ENCODE measurements around the gene CTCF.
"Not testable (repeated sequence)": the region's sequence is repeated elsewhere in the genome, so short reads cannot be mapped to it uniquely, and the experiment has no call there.

The CTCF gene, protein sequence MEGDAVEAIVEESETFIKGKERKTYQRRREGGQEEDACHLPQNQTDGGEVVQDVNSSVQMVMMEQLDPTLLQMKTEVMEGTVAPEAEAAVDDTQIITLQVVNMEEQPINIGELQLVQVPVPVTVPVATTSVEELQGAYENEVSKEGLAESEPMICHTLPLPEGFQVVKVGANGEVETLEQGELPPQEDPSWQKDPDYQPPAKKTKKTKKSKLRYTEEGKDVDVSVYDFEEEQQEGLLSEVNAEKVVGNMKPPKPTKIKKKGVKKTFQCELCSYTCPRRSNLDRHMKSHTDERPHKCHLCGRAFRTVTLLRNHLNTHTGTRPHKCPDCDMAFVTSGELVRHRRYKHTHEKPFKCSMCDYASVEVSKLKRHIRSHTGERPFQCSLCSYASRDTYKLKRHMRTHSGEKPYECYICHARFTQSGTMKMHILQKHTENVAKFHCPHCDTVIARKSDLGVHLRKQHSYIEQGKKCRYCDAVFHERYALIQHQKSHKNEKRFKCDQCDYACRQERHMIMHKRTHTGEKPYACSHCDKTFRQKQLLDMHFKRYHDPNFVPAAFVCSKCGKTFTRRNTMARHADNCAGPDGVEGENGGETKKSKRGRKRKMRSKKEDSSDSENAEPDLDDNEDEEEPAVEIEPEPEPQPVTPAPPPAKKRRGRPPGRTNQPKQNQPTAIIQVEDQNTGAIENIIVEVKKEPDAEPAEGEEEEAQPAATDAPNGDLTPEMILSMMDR

DNA sequence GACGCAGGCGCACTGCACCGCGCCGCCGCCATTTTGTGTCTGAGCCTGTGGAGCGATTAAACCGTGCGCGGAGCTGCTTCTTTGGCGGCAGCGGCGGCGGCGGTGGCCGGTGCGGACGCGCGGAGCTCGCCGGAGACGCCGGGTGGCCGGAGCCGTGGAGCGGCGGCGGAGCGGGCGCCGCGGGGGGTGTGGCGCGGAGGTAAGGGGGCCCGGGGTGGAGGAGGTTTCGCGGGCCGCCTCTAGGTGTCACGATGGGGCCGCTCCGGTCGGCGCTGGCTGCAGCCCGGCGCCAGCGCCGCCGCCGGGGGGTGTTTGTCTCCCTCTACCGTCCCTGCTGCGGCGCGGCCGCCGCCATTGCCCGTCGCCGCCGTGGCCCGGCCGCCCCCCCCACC, at the start of gene CTCF:
Gene CTCF, plus strand, starts transcription at position 1 of the 392 bp plus-strand sequence. CDS start 48,307 bp downstream, outside the sequence.
- Histone ChIP-seq H3K4me3 (ENCODE audit: low read length) (peak within 1 kb of the TSS; percentile 86), H3K4me1 (ENCODE audit: control insufficient read depth, insufficient read depth, low read length) (peaks cover 8% of the 10 kb centered on the region), H3K27me3 (ENCODE audit: control insufficient read depth, insufficient read depth, low read length) (no peaks in the 10 kb centered on the region), H3K27ac (ENCODE audit: low read depth, low read length) (peak within 1 kb of the TSS; percentile 94), H3K9ac (ENCODE audit: low read length) (peak within 1 kb of the TSS; percentile 96), H3K36me3 (ENCODE audit: control insufficient read depth, insufficient read depth, low read length) (no peaks in the 10 kb centered on the region)

DNA sequence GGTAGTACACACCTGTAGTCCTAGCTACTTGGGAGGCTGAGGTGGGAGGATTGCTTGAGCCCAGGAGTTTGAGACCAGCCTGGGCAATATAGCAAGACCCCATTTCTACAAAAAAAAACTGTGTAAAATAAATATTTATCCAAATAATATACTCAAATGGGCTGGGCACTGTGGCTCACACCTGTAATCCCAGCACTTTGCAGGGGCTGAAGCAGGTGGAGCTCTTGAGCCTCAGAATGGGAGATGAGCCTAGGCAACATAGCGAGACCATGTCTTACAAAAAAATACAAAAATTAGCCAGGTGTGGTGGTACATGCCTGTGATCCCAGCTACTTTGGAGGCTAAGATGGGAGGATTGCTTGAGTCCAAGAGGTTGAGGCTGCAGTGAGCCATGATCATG, 48.4 kb upstream of the CTCF start:
- not testable (repeated sequence) for H3K27ac ChIP-seq (ENCODE audit: low read depth, low read length)

DNA sequence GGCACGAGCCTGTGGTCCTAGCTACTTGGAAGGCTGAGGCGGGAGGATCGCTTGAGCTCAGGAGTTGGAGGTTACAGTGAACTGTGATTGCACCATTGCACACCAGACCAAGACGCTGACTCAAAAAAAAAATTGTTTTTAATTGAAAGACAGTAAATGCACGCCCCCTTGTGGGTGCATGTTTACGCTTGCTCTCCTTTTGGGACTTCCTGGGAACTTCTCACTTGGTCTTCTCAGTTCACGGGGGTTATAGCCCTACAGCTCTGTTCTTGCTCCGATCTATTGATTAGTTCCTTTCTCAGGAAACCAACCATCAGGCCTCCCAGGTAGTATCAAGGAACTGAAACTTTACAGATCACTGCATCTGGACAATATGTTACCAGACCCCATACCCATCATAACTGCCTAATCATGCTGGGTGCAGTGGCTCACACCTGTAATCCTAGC, 47.9 kb upstream of the CTCF start:
- peaks cover 4% of the 10 kb centered on the region for H3K4me1 ChIP-seq (ENCODE audit: control insufficient read depth, insufficient read depth, low read length)
- no peaks in the 10 kb centered on the region for H3K36me3 ChIP-seq (ENCODE audit: control insufficient read depth, insufficient read depth, low read length)
- no peak overlapping the region for H3K9ac ChIP-seq (ENCODE audit: low read length)
- H3K27me3 ChIP-seq (ENCODE audit: control insufficient read depth, insufficient read depth, low read length): no peaks in the 10 kb centered on the region
- H3K27ac ChIP-seq (ENCODE audit: low read depth, low read length): no peak overlapping the region
- no peak overlapping the region for H3K4me3 ChIP-seq (ENCODE audit: low read length)

More for the DNA sequence above, 48.4 kb upstream of the CTCF start:
- H3K9ac ChIP-seq (ENCODE audit: low read length); H3K4me1 ChIP-seq (ENCODE audit: control insufficient read depth, insufficient read depth, low read length); H3K27me3 ChIP-seq (ENCODE audit: control insufficient read depth, insufficient read depth, low read length); H3K4me3 ChIP-seq (ENCODE audit: low read length); H3K36me3 ChIP-seq (ENCODE audit: control insufficient read depth, insufficient read depth, low read length): not testable (repeated sequence)

DNA sequence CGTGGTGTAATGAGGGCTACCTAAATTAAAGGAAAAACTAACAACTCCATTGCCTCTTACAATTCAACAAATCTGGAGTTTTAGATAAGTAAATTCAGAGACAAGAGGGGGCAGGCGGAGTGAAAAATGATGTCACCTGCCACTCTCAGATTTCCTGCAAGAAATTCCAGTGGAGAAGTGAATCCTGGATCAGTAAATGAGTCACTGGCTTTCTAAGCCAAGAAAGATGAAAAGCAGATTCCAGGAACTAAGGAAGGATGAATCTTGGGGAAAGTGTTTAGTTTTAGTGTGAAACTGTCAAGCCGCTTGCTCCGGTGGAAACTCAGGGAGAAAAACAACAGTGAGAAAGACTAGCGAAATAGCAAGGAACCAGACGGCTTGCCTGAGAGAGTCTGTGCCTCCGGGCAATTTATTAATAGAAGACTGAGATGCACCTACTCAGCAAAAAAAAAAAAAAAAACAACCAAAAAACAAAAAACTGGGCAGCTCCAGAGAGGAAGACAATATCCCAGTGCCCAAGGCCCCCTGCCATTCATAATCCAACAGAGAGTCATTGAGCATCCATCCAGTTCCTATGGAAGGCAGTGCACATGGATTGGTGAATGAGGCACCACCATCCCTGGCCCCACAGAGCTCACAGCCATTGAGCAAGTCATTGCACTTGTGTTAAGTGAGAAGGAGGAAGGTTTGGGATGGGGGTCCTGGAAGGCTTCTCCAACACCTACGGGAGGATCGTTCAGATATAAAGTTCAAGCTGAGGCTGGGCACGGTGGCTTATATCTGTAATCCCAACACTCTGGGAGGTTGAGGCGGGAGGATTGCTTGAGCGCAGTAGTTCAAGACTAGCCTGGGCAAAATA, 45.8 kb upstream of the CTCF start:
- Histone ChIP-seq H3K9ac (ENCODE audit: low read length) (no peak overlapping the region), H3K4me1 (ENCODE audit: control insufficient read depth, insufficient read depth, low read length) (peaks cover 4% of the 10 kb centered on the region), H3K27me3 (ENCODE audit: control insufficient read depth, insufficient read depth, low read length) (no peaks in the 10 kb centered on the region), H3K4me3 (ENCODE audit: low read length) (no peak overlapping the region), H3K27ac (ENCODE audit: low read depth, low read length) (peak overlapping the region; percentile 73), H3K36me3 (ENCODE audit: control insufficient read depth, insufficient read depth, low read length) (no peaks in the 10 kb centered on the region)

DNA sequence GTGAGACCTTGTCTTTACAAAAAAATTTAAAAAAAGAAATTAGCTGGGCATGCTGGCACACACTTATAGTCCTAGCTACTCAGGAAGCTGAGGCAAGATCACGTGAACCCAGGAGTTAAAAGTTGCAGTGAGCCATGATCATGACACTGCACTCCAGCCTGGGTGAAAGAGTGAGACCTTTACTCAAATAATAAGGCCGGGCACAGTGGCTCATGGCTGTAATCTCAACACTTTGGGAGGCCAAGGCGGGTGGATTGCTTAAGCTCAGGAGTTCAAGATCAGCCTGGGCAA, 45.2 kb upstream of the CTCF start:
- Histone ChIP-seq H3K36me3 (ENCODE audit: control insufficient read depth, insufficient read depth, low read length) (no peaks in the 10 kb centered on the region), H3K27me3 (ENCODE audit: control insufficient read depth, insufficient read depth, low read length) (no peaks in the 10 kb centered on the region), H3K4me3 (ENCODE audit: low read length) (no peak overlapping the region), H3K4me1 (ENCODE audit: control insufficient read depth, insufficient read depth, low read length) (peaks cover 4% of the 10 kb centered on the region), H3K27ac (ENCODE audit: low read depth, low read length) (peak overlapping the region; percentile 73), H3K9ac (ENCODE audit: low read length) (no peak overlapping the region)

DNA sequence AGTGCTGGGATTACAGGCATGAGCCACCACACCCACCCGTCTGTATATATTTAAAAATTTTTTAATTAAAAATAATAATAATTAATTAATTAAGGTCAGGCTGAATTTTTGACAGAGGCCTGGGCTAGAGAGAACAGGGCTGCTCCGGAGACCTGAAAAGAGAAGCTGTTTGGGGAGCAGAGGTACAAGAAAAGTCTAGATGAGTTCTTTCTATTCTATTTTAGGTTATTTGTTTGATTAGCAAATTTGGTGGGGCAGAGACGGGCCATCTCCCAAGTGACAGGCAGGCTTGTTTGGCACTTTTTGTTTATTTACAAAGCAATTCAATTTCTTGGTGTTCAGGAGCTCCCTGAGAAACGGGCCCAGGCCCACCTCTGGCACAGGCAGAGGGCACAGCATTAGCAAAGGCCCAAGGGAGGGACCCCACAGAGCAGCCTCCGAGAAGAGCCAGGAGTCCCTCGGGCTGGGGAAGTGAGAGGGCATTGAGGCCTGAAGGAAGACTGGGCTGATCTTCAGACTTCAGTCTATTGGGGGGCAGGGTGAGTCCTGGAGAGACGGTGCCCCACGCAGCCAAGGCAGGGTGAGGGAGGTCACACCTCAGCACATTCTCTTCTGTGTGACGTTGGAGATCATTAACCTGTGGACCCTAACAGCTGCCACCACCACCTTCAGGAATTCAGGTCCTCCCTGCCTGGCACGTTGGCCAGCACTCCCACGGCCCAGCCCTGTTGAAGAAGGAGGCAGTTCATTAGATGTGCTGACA, 44.5 kb upstream of the CTCF start:
- Histone ChIP-seq H3K27ac (ENCODE audit: low read depth, low read length) (peak overlapping the region; percentile 14), H3K27me3 (ENCODE audit: control insufficient read depth, insufficient read depth, low read length) (no peaks in the 10 kb centered on the region), H3K4me3 (ENCODE audit: low read length) (peak overlapping the region; percentile 26), H3K36me3 (ENCODE audit: control insufficient read depth, insufficient read depth, low read length) (no peaks in the 10 kb centered on the region), H3K4me1 (ENCODE audit: control insufficient read depth, insufficient read depth, low read length) (peaks cover 4% of the 10 kb centered on the region), H3K9ac (ENCODE audit: low read length) (no peak overlapping the region)

DNA sequence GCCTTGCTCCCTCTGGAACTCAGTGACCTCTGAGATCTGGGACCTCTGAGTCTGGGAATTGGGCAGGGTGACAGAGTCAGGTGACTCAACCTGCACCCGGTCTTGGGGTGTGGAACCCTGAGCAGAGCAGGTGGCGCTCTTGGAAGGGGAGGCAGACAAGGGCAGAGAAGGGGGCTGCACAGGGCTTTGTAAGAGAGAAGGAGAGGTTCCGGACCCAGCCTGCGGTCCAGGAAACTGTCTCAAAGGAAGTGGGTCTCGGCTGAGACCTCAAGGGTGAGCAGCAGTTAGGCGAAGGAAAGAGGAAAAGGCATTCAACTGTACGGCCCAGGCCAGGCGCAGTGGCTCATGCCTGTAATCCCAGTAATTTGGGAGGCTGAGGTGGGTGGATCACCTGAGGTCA, 43.6 kb upstream of the CTCF start:
- Histone ChIP-seq H3K4me1 (ENCODE audit: control insufficient read depth, insufficient read depth, low read length) (peaks cover 4% of the 10 kb centered on the region), H3K36me3 (ENCODE audit: control insufficient read depth, insufficient read depth, low read length) (no peaks in the 10 kb centered on the region), H3K4me3 (ENCODE audit: low read length) (no peak overlapping the region), H3K27ac (ENCODE audit: low read depth, low read length) (no peak overlapping the region), H3K9ac (ENCODE audit: low read length) (no peak overlapping the region), H3K27me3 (ENCODE audit: control insufficient read depth, insufficient read depth, low read length) (no peaks in the 10 kb centered on the region)

DNA sequence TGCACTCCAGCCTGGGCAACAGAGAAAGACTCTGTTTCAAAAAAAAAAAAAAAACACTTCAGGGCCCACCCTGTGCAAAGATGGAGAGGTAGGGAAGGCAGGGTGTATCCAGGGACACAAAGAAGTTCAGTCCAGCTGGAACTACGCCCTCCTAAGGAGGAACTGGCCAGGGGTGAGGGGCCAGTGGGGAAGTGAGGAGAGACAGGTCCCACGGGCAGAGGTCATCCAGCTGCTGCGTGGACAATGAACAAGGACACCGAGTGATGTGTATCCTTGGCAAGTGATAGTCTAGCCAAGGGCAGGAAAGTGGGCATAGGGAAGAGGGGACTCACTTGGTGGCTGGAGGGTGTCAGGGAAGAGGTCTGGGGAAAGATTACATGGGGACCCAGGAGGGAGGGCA, 43.1 kb upstream of the CTCF start:
- peaks cover 4% of the 10 kb centered on the region for H3K4me1 ChIP-seq (ENCODE audit: control insufficient read depth, insufficient read depth, low read length)
- H3K27ac ChIP-seq (ENCODE audit: low read depth, low read length): no peak overlapping the region
- no peak overlapping the region for H3K4me3 ChIP-seq (ENCODE audit: low read length)
- H3K27me3 ChIP-seq (ENCODE audit: control insufficient read depth, insufficient read depth, low read length): no peaks in the 10 kb centered on the region
- no peak overlapping the region for H3K9ac ChIP-seq (ENCODE audit: low read length)
- no peaks in the 10 kb centered on the region for H3K36me3 ChIP-seq (ENCODE audit: control insufficient read depth, insufficient read depth, low read length)

DNA sequence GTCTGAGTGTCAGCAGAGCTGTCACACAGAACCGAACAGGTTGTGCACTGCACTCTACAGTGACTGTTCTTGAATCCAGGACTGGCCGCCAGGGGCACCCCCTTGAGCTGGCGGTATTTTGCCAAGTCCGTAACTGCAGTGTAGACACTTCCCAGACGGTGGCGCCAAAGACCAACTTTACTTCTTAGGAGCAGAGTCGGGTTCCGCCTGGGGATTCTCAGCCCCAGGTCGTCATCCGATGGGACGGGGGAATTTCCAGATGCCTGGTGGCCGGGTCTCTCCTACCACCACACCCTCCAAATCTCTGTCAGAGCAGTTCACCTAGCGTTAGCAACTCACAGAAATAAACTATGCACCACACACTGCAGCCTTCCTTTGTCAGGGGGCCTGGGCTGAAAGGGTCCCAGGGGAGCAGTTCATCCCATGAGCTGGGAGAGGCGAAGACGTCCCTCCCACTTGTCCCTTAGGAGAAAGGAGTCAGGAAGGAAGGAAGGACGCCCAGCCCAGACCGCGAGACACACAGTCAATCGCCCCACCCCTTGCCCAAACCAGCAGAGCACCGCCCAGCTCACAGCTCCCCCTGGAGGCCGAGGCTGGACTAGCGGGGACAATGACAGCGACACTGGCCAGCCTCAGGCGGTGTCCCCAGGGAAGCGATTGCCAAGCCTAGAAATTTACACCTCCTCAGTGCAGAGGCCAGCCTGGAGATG, 41.1 kb upstream of the CTCF start:
- H3K27ac ChIP-seq (ENCODE audit: low read depth, low read length): peak overlapping the region; percentile 93
- peaks cover 4% of the 10 kb centered on the region for H3K4me1 ChIP-seq (ENCODE audit: control insufficient read depth, insufficient read depth, low read length)
- H3K27me3 ChIP-seq (ENCODE audit: control insufficient read depth, insufficient read depth, low read length): no peaks in the 10 kb centered on the region
- no peaks in the 10 kb centered on the region for H3K36me3 ChIP-seq (ENCODE audit: control insufficient read depth, insufficient read depth, low read length)
- H3K9ac ChIP-seq (ENCODE audit: low read length): peak overlapping the region; percentile 41
- H3K4me3 ChIP-seq (ENCODE audit: low read length): peak overlapping the region; percentile 74

DNA sequence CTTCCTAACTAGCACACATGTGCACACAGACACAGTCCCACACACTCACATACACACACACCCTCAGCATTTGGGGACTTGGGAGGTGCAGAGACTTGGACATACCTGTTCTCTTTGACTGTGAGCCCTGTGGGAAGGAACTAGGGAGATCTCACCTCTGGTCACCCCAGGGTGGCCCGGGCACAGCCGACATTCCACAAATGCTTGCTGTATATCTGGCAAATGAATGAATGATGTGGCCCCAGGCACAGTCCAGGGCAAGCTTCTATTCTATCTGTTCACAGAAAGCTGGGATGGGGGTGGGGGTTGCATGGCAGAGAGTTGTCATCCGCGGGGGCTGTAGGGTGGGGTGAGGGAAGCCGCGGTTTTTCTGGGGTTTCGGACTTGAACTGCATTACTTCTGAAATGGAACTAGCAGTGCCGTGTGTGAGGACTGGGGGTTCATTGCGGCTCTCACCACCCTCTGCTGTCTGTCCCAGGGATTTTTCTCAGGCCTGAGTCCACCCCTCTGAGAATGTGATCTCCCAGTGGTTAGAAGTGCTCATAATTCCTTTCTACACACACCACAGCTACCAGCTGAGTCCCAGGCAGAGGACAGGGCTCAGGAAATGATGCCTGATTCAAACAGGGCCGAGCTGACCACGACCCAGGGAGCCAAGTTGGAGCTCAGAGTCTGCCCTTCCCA, 37.0 kb upstream of the CTCF start:
- Histone ChIP-seq H3K27ac (ENCODE audit: low read depth, low read length) (no peak overlapping the region), H3K27me3 (ENCODE audit: control insufficient read depth, insufficient read depth, low read length) (no peaks in the 10 kb centered on the region), H3K9ac (ENCODE audit: low read length) (no peak overlapping the region), H3K4me1 (ENCODE audit: control insufficient read depth, insufficient read depth, low read length) (no peaks in the 10 kb centered on the region), H3K4me3 (ENCODE audit: low read length) (no peak overlapping the region), H3K36me3 (ENCODE audit: control insufficient read depth, insufficient read depth, low read length) (no peaks in the 10 kb centered on the region)

DNA sequence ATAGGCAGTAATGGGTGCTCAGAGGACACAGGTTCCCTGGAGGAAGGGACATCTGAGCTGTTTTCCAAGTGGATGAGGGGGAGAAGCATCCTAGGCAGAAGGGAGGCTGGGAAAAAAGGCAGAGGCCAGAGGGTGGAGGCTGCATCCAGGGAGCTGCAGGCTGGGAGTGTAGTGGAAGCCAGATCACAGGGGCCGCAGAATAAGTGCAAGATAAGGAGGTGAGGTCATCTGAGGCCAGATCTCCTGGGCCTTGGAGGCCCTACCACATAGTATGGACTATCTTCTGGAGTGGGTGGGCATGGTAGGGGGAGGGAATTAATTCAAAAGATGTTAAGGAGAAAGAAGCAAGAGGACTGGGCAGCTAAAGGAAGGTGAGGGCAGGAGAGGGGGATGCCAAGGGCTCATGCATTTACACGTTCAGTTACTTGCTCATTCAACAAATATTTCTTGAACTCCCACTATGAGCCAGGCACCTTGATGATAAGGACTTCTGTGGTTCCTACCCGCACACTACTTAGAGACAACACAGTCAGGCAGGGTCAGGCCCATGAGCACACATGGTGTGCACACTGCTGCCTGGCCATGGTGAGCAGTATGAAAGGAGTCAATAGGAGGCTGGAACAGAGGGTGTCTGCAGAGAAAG, 36.1 kb upstream of the CTCF start:
- Histone ChIP-seq H3K27me3 (ENCODE audit: control insufficient read depth, insufficient read depth, low read length) (peaks cover 3% of the 10 kb centered on the region), H3K4me1 (ENCODE audit: control insufficient read depth, insufficient read depth, low read length) (peaks cover 9% of the 10 kb centered on the region), H3K36me3 (ENCODE audit: control insufficient read depth, insufficient read depth, low read length) (no peaks in the 10 kb centered on the region), H3K4me3 (ENCODE audit: low read length) (no peak overlapping the region), H3K9ac (ENCODE audit: low read length) (no peak overlapping the region), H3K27ac (ENCODE audit: low read depth, low read length) (no peak overlapping the region)
